Testis (tissue), 3 donors: ENCODE results near the gene CNIH3. TPM values are rescaled to one million over a fixed set of nuclear protein-coding genes. Genes with fewer than 3 reads are reported as not detected.

ENCODE experiments used
- DNase-seq: peaks from one replicate; pipeline ENCODE4 v3.0.0-alpha.2; 2019
- H3K27ac ChIP-seq, 2 donors: fragments of 200-600 bp; sonication (generic); one replicate each; pipeline ENCODE4 v1.5.1; 2019
- H3K27me3 ChIP-seq: fragments of 200-600 bp; sonication (generic); one replicate; pipeline ENCODE4 v1.5.1; 2019
- H3K36me3 ChIP-seq: fragments of 200-600 bp; sonication (generic); one replicate; pipeline ENCODE4 v1.5.1; 2017; ENCODE audit warnings: low read depth; ENCODE audit errors: missing control alignments
- H3K4me1 ChIP-seq: fragments of 200-600 bp; sonication (generic); one replicate; pipeline ENCODE4 v1.5.1; 2019
- H3K4me3 ChIP-seq, 2 donors: fragments of 200-600 bp; sonication (generic); one replicate each; pipeline ENCODE4 v1.5.1; 2017 to 2019
- H3K9me3 ChIP-seq: fragments of 200-600 bp; sonication (generic); one replicate; pipeline ENCODE4 v1.5.1; 2017
- POLR2A ChIP-seq: fragments of 450-650 bp; IDR thresholded peaks from one replicate; pipeline ENCODE4 v1.6.1; 2017; ENCODE audit warnings: antibody characterized with exemption, mild to moderate bottlenecking, moderate library complexity
- whole genome bisulfite sequencing, 2 donors: methylation state at CpG; one replicate each; pipeline ENCODE4 v1.1.5; 2018; 5-methylcytosine and 5-hydroxymethylcytosine counted together
- intact Hi-C: fragments of 100-400 bp; cut with DNase I; formaldehyde crosslinking; loops from one replicate; pipeline ENCODE4 v1.15.1; 2023; ENCODE audit warnings: low total_unique reads
- polyA plus RNA-seq: library from polyadenylated mRNA; stranded (reverse); fragments of 350-450 nt; fragmentation: Illumina TruSeq; extraction: RNeasy Lipid Tissue Mini Kit (QIAGEN cat#74804); gene quantifications from one replicate; pipeline ENCODE4 v1.2.3, GENCODE V29; 2014; ENCODE audit warnings: low read depth, low replicate concordance; ENCODE audit not compliant: insufficient read depth
- total RNA-seq, 2 donors: library from RNA; depleted of rRNA; stranded (reverse); fragments of >200 nt; gene quantifications; one replicate each; pipeline ENCODE4 v1.2.3, GENCODE V29; 2016
- TF ChIP-seq, protein P1 (sequence below), 3 experiments: fragments of 450-650 bp in 2 of 3; fragments of 200-600 bp in 1 of 3; sonication (generic) in 1 of 3; IDR thresholded peaks; one replicate each; pipeline ENCODE4 v1.5.1; 2016 to 2019; ENCODE audit warnings: antibody characterized with exemption in 3 of 3, mild to moderate bottlenecking in 2 of 3, moderate library complexity in 1 of 3

Gene CNIH3
- total and polyA plus RNA-seq, 3 donors from 2014 or later, result 8.5 to 9.8 (median 8.5) TPM

DNA sequence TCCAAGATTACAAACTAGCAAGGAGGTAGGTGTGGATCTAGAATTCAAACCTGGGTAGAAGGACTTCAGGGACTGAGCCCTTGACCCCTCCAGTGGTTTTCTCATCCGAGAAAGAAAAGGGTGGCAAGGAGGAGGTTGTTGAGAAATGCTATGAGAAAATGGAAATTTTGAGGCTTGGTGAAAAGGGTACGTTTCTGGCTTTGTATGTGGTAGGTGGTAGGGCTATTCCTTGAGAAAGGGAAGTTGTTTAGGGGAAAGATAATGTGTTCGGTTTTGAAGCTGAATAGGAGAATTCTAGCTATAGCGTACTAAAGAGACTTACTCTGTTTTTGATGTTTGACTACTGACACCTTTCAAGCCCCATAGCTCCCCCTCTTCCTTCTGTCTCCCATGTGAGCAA, 133.8 kb downstream of the CNIH3 start:
- Histone ChIP-seq H3K4me3 (no peak overlapping the region), H3K27me3 (no peaks in the 10 kb centered on the region), H3K36me3 (no peaks in the 10 kb centered on the region), H3K4me1 (no peaks in the 10 kb centered on the region), H3K9me3 (no peaks in the 10 kb centered on the region), H3K27ac (no peak overlapping the region)
- 84 to 95% methylated on average over 4 of the region's 4 CpGs for WGBS, 2 donors
- DNase-seq, result no peak
- intact Hi-C loops, result no loop called here
- TF ChIP-seq, protein P1, sequence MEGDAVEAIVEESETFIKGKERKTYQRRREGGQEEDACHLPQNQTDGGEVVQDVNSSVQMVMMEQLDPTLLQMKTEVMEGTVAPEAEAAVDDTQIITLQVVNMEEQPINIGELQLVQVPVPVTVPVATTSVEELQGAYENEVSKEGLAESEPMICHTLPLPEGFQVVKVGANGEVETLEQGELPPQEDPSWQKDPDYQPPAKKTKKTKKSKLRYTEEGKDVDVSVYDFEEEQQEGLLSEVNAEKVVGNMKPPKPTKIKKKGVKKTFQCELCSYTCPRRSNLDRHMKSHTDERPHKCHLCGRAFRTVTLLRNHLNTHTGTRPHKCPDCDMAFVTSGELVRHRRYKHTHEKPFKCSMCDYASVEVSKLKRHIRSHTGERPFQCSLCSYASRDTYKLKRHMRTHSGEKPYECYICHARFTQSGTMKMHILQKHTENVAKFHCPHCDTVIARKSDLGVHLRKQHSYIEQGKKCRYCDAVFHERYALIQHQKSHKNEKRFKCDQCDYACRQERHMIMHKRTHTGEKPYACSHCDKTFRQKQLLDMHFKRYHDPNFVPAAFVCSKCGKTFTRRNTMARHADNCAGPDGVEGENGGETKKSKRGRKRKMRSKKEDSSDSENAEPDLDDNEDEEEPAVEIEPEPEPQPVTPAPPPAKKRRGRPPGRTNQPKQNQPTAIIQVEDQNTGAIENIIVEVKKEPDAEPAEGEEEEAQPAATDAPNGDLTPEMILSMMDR (IDR thresholded peaks at IDR 0.05), result no peak
- no peak for TF ChIP-seq POLR2A

DNA sequence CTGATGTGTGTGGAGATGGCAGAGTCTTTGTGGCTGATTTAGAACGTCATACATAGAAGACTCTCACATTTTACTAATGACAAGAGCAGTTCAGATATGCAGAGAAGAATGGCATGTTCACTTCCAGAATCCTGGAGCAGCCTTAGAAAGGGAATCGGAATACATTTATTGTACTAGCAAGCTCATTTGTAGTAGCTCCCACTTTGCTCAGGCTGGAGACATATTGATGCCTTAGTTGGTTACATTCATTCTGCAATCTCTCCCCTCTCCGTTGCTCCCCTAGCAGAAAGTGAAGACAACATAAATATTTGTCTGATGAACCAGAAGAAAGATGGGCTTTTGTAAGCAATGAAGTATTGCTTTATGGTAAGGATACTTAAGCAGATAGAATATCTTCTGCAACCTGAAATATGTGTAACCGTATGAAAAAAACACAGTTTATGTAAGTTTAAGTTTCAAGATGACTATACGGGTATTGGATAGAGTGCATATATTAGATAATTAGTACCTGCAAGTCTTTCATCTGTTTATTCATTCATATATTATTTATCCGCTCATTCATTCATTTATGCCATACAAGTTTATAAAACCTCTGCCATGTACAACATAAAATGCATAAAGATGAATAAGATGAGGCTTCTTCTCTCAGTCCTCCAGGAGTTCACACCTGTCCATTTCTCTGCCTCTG, 135.7 kb downstream of the CNIH3 start:
- intact Hi-C loops, result no loop called here
- Histone ChIP-seq H3K27me3 (no peaks in the 10 kb centered on the region), H3K27ac (no peak overlapping the region), H3K4me3 (no peak overlapping the region), H3K9me3 (no peaks in the 10 kb centered on the region), H3K36me3 (no peaks in the 10 kb centered on the region), H3K4me1 (no peaks in the 10 kb centered on the region)
- TF ChIP-seq POLR2A, result no peak
- TF ChIP-seq, protein P1 (IDR thresholded peaks at IDR 0.05), result no peak
- no peak for DNase-seq
- 79 to 82% methylated on average over 6 of the region's 6 CpGs for WGBS, 2 donors

DNA sequence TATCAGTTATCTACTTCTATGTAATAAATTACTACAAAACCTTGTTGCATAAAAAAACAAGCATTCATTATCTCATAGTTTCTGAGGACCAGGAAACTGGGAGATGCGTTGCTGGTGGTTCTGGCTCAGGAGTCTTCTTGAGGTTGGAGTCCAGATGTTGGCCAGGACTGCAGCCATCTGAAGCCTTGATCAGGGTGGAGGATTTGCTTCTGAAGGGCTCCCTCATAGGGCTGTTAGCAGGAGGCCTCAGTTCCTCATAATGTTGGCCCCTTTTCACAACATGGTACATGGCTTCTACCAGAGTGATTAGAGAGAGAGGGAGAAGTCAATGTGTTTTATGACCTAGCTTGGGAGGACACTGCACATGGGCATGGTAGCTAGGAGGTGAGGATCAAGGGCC, 137.4 kb downstream of the CNIH3 start:
- Histone ChIP-seq H3K9me3 (no peaks in the 10 kb centered on the region), H3K36me3 (no peaks in the 10 kb centered on the region), H3K27ac (no peak overlapping the region), H3K4me3 (no peak overlapping the region), H3K4me1 (no peaks in the 10 kb centered on the region), H3K27me3 (no peaks in the 10 kb centered on the region)
- intact Hi-C loops, result no loop called here
- no peak for DNase-seq
- WGBS, 2 donors, result 64 to 68% methylated on average over 1 of the region's 1 CpG
- TF ChIP-seq, protein P1 (IDR thresholded peaks at IDR 0.05), result no peak
- no peak for TF ChIP-seq POLR2A

DNA sequence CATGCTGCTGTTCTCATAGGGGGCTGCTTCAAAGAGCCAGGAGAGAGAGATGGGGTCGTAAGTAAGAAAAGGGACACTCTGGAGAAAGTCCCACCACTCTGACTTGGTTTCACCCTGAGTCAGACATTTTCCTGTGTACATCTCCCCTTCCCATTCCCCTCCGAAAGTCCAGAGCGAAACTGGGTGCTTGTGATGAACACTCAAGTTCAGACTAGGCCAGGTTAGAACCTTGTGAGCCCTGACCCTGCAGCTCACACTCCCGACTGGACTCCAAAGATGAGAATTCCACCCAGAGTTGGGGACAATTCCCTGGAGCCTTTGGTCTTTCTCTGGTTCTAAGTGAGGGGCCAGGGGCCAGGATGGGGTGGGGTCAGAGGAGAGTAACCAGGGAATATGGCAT, 139.5 kb downstream of the CNIH3 start:
- 88 to 95% methylated on average over 4 of the region's 4 CpGs for WGBS, 2 donors

More for the DNA sequence above, 139.5 kb downstream of the CNIH3 start:
- intact Hi-C loops, result no loop called here
- Histone ChIP-seq H3K4me3 (no peak overlapping the region), H3K36me3 (no peaks in the 10 kb centered on the region), H3K27me3 (no peaks in the 10 kb centered on the region), H3K9me3 (no peaks in the 10 kb centered on the region), H3K27ac (no peak overlapping the region), H3K4me1 (no peaks in the 10 kb centered on the region)
- no peak for DNase-seq
- TF ChIP-seq POLR2A, result no peak
- TF ChIP-seq, protein P1 (IDR thresholded peaks at IDR 0.05), result no peak
